Endothelial cell of umbilical vein (primary cell): ENCODE measurements around the gene DCHS1. TPM values are rescaled to one million over a fixed set of nuclear protein-coding genes. Genes with fewer than 3 reads are reported as not detected.

Experiments
- BruUV-seq: library from RNA; stranded (reverse); fragments of 400-500 nt; replicated peaks from 2 replicates; lab custom pipeline; 2021; lab: Mats Ljungman, UMichigan
- CTCF ChIA-PET: fragments of 300-600, 350-600 bp; sonication (Branson Sonifier 250); formaldehyde crosslinking; loops from one replicate; lab custom pipeline; 2021; ENCODE audit warnings: antibody characterized with exemption, inconsistent platforms; lab: Charles Lee
- POLR2A ChIA-PET: fragments of 300-600, 350-600 bp; sonication (Branson Sonifier 250); formaldehyde crosslinking; loops from one replicate; lab custom pipeline; 2021; ENCODE audit warnings: antibody characterized with exemption, inconsistent platforms; lab: Charles Lee
- DNase-seq: peaks from one replicate; pipeline ENCODE4 v3.0.0-alpha.2; 2011; ENCODE audit warnings: low read depth, low spot score
- FAIRE-seq: peaks from 2 replicates; lab custom pipeline; 2011; peaks lifted over from hg19 to GRCh38; lab: Jason Lieb, UNC
- H2AFZ ChIP-seq: 2 replicates; pipeline ENCODE4 v1.6.0; 2012; ENCODE audit warnings: low read depth, low read length, control low read depth, inconsistent platforms
- H3K27ac ChIP-seq: 2 replicates; pipeline ENCODE4 v1.5.1; 2011; ENCODE audit warnings: low read depth, mild to moderate bottlenecking, control low read depth, low read length, moderate library complexity; ENCODE audit not compliant: insufficient read depth
- H3K27me3 ChIP-seq, 2 experiments: 2 replicates each; pipeline versions ENCODE4 v1.6.0 to v1.6.1; 2011; ENCODE audit warnings: low read length in 2 of 2, mixed read lengths in 1 of 2; ENCODE audit not compliant: control insufficient read depth in 2 of 2, insufficient read depth in 2 of 2
- H3K36me3 ChIP-seq, 2 experiments: 2 replicates in 1 of 2; 3 replicates in 1 of 2; pipeline ENCODE4 v1.5.1; 2011; ENCODE audit warnings: low read length in 2 of 2, mild to moderate bottlenecking in 1 of 2, moderate library complexity in 1 of 2; ENCODE audit not compliant: control insufficient read depth in 2 of 2, insufficient read depth in 2 of 2; ENCODE audit errors: extremely low read depth in 1 of 2
- H3K4me1 ChIP-seq: 3 replicates; pipeline ENCODE4 v1.5.1; 2011; ENCODE audit warnings: mild to moderate bottlenecking, low read length; ENCODE audit not compliant: control insufficient read depth, insufficient read depth; ENCODE audit errors: extremely low read depth
- H3K4me2 ChIP-seq: 2 replicates; pipeline ENCODE4 v1.6.1; 2011; ENCODE audit warnings: low read length, control low read depth, mixed read lengths; ENCODE audit not compliant: insufficient read depth
- H3K4me3 ChIP-seq, 3 experiments: fragments of 200-600 bp in 1 of 3; sonication (generic), shearing (Covaris generic) in 1 of 3; replicated peaks in 1 of 3; 2 replicates each; pipeline ENCODE4 v1.5.1; 2011 to 2016; ENCODE audit warnings: control low read depth in 3 of 3, low read length in 3 of 3, mild to moderate bottlenecking in 2 of 3, inconsistent platforms in 1 of 3, low read depth in 1 of 3, moderate library complexity in 1 of 3; ENCODE audit not compliant: insufficient read depth in 1 of 3
- H3K79me2 ChIP-seq: 2 replicates; pipeline ENCODE4 v1.6.0; 2012; ENCODE audit warnings: low read length, inconsistent platforms; ENCODE audit not compliant: control insufficient read depth, insufficient read depth
- H3K9ac ChIP-seq: replicated peaks from 2 replicates; pipeline ENCODE3; 2011; ENCODE audit warnings: low read length, control low read depth; ENCODE audit not compliant: insufficient read depth; ENCODE audit errors: extremely low read depth
- H3K9me1 ChIP-seq: replicated peaks from 3 replicates; pipeline ENCODE4 v1.6.0; 2011; ENCODE audit warnings: mild to moderate bottlenecking, low read length; ENCODE audit not compliant: control insufficient read depth, insufficient read depth; ENCODE audit errors: extremely low read depth
- H3K9me3 ChIP-seq: replicated peaks from 2 replicates; pipeline ENCODE4 v1.5.1; 2012; ENCODE audit warnings: low read length, inconsistent platforms; ENCODE audit not compliant: control insufficient read depth, insufficient read depth
- H4K20me1 ChIP-seq: replicated peaks from 2 replicates; pipeline ENCODE3; 2011; ENCODE audit warnings: mild to moderate bottlenecking, low read length; ENCODE audit not compliant: control insufficient read depth, insufficient read depth; ENCODE audit errors: extremely low read depth
- EZH2 ChIP-seq: IDR thresholded peaks from 2 replicates; pipeline ENCODE4 v1.6.1; 2012; ENCODE audit warnings: borderline replicate concordance, low read depth, mild to moderate bottlenecking, moderate library complexity, low read length, inconsistent platforms; ENCODE audit not compliant: severe bottlenecking
- FOS ChIP-seq: IDR thresholded peaks from 2 replicates; pipeline ENCODE4 v1.6.1; 2011; ENCODE audit warnings: mild to moderate bottlenecking, low read length, moderate library complexity, borderline replicate concordance; ENCODE audit not compliant: insufficient read depth
- GATA2 ChIP-seq: IDR thresholded peaks from 2 replicates; pipeline ENCODE4 v1.7.0; 2011; ENCODE audit warnings: low read depth, mild to moderate bottlenecking, moderate library complexity, mixed read lengths, low read length; ENCODE audit not compliant: insufficient read length, insufficient read depth
- JUN ChIP-seq: IDR thresholded peaks from 2 replicates; pipeline ENCODE4 v1.6.1; 2011; ENCODE audit warnings: borderline replicate concordance, low read depth; ENCODE audit not compliant: insufficient read length, insufficient read depth
- MYC ChIP-seq: IDR thresholded peaks from one replicate; pipeline ENCODE4 v1.6.1; 2011; ENCODE audit warnings: mild to moderate bottlenecking, low read depth, low read length
- POLR2A ChIP-seq: IDR thresholded peaks from 2 replicates; pipeline ENCODE4 v1.6.1; 2012; ENCODE audit warnings: low read depth, mild to moderate bottlenecking, control low read depth, low read length
- POLR2AphosphoS5 ChIP-seq: IDR thresholded peaks from 2 replicates; pipeline ENCODE4 v1.6.1; 2012; ENCODE audit warnings: low read depth, mild to moderate bottlenecking, control low read depth, low read length, moderate library complexity; ENCODE audit not compliant: insufficient read depth
- dilution Hi-C: fragments of 300-500 bp; cut with MboI; formaldehyde crosslinking; loops from one replicate; pipeline ENCODE4 v1.15.0; 2019; ENCODE audit warnings: low sequenced_read_pairs; ENCODE audit not compliant: extremely low pct_ligation_motif_present
- intact Hi-C: fragments of 100-400 bp; cut with micrococcal nuclease; formaldehyde crosslinking; loops from one replicate; pipeline ENCODE4 v1.10.0; 2022
- polyA plus RNA-seq, 4 experiments: library from polyadenylated mRNA; depleted of rRNA in 3 of 4; stranded (reverse) in 3 of 4; unstranded in 1 of 4; fragments of >200 nt; gene quantifications; 2 replicates each; pipeline versions ENCODE4 v1.2.1 to v1.2.3, GENCODE V29; 2011 to 2012; ENCODE audit warnings: missing spikeins in 1 of 4
- total RNA-seq: library from RNA; stranded (reverse); gene quantifications from 2 replicates; pipeline ENCODE4 v1.2.3, GENCODE V29; 2021
- TF ChIP-seq, protein P1 (sequence below): IDR thresholded peaks from 2 replicates; pipeline ENCODE4 v1.6.1; 2011; ENCODE audit not compliant: insufficient read depth, insufficient read length
- TF ChIP-seq, protein P2 (sequence below), 2 donors: IDR thresholded peaks; 1 replicate in 1 of 2; 2 replicates in 1 of 2; pipeline ENCODE4 v1.5.1; 2011; ENCODE audit warnings: low read length in 2 of 2, mild to moderate bottlenecking in 2 of 2, moderate library complexity in 2 of 2, control low read depth in 1 of 2, inconsistent platforms in 1 of 2, low read depth in 1 of 2; ENCODE audit not compliant: insufficient read depth in 1 of 2; ENCODE audit errors: extremely low read depth in 1 of 2

DCHS1 gene
- total and polyA plus RNA-seq, 2 donors (not counting 3 experiments of a cell fraction or from before 2014, with no cell fraction given): 56.2 to 73.0 TPM

DNA sequence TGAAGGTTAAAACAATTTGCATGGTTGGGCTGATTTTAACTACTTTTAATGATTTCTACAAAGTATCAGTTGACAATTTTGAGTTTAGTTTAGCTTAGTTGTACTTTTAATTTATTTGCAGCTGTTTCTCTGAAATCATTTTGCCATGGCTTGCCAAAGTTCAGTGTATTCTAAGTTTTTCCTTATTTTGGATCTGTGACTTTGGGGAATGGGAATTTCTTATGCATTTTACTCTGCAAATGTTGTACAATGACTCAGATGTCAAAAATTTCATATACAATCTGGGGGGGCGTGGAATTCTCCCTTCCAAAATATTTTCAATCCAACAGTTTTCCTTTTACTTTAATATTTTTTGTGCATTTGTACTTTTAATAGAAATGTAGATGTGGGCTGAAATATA is 8.9 kb upstream of the DCHS1 start:
- H3K4me2 ChIP-seq: no peak overlapping the region
- no peaks in the 10 kb centered on the region for H3K27me3 ChIP-seq
- H3K4me3 ChIP-seq: no peak overlapping the region
- H3K9ac ChIP-seq: no peak overlapping the region
- no peaks in the 10 kb centered on the region for H3K9me1 ChIP-seq
- no TSS peak for BruUV-seq
- H3K36me3 ChIP-seq: no peaks in the 10 kb centered on the region
- H3K79me2 ChIP-seq: no peaks in the 10 kb centered on the region
- H4K20me1 ChIP-seq: no peaks in the 10 kb centered on the region
- DNase-seq (no peak), FAIRE-seq (no peak)
- dilution Hi-C loops (no loop called here), intact Hi-C loops (no loop called here)
- no peaks in the 10 kb centered on the region for H3K4me1 ChIP-seq
- no peak overlapping the region for H3K27ac ChIP-seq
- no peaks in the 10 kb centered on the region for H3K9me3 ChIP-seq
- ChIA-PET POLR2A (no interaction called here), CTCF (interaction anchor here (1.0 to 1.4 kb wide), 4 partner anchors 11 to 133 kb away, joined by 3 to 5 read pairs (median 4); partner anchors contain the start of gene TPP1)
- TF ChIP-seq GATA2 (no peak), FOS (no peak), POLR2AphosphoS5 (no peak), JUN (no peak), POLR2A (no peak), MYC (no peak), EZH2 (no peak)
- TF ChIP-seq, protein P1, sequence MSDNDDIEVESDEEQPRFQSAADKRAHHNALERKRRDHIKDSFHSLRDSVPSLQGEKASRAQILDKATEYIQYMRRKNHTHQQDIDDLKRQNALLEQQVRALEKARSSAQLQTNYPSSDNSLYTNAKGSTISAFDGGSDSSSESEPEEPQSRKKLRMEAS: no peak
- TF ChIP-seq, protein P2, sequence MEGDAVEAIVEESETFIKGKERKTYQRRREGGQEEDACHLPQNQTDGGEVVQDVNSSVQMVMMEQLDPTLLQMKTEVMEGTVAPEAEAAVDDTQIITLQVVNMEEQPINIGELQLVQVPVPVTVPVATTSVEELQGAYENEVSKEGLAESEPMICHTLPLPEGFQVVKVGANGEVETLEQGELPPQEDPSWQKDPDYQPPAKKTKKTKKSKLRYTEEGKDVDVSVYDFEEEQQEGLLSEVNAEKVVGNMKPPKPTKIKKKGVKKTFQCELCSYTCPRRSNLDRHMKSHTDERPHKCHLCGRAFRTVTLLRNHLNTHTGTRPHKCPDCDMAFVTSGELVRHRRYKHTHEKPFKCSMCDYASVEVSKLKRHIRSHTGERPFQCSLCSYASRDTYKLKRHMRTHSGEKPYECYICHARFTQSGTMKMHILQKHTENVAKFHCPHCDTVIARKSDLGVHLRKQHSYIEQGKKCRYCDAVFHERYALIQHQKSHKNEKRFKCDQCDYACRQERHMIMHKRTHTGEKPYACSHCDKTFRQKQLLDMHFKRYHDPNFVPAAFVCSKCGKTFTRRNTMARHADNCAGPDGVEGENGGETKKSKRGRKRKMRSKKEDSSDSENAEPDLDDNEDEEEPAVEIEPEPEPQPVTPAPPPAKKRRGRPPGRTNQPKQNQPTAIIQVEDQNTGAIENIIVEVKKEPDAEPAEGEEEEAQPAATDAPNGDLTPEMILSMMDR (IDR thresholded peaks at IDR 0.05; ENCODE audit: extremely low read depth in 1 of 2, insufficient read depth in 1 of 2, low read depth in 1 of 2, low read length in 2 of 2): no peak
- H2AFZ ChIP-seq: no peak overlapping the region
